Measurements from ENCODE around the gene ATP8B4. TPM values are rescaled to one million over a fixed set of nuclear protein-coding genes. Genes with fewer than 3 reads are reported as not detected.
"Not testable (repeated sequence)": the region's sequence is repeated elsewhere in the genome, so short reads cannot be mapped to it uniquely, and the experiment has no call there.

The ATP8B4 gene
- total RNA-seq, 1 donor from 2014 or later: 45.8 TPM

DNA sequence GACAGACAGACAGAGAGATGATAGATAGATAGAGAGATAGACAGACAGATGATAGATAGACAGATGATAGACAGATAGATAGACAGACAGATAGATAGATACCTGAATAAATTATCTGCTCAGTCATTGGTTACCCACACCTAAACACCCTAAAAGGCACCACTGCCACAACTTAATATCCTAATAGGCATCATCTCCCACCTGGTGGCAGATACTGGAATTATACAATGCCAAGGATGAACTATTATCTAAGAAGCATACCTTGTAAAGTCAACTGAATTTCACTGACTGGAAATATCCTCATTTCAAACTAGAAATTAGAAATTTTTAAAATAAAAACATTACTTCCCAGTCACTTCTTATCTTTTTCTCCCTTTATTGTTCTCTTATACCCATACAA is 19.4 kb upstream of the ATP8B4 start:
- no peak for DNase-seq (ENCODE audit: low spot score)
- Mint-ChIP-seq H3K36me3 (ENCODE audit: low read depth, unreplicated experiment) (no peaks in the 10 kb centered on the region), H3K9me3 (ENCODE audit: unreplicated experiment) (no peaks in the 10 kb centered on the region), H3K27me3 (ENCODE audit: unreplicated experiment) (no peaks in the 10 kb centered on the region), H3K27ac (ENCODE audit: unreplicated experiment) (no peak overlapping the region), H3K4me1 (ENCODE audit: unreplicated experiment) (peaks cover 25% of the 10 kb centered on the region), H3K4me3 (ENCODE audit: unreplicated experiment) (no peak overlapping the region)
- TF ChIP-seq, protein P1, sequence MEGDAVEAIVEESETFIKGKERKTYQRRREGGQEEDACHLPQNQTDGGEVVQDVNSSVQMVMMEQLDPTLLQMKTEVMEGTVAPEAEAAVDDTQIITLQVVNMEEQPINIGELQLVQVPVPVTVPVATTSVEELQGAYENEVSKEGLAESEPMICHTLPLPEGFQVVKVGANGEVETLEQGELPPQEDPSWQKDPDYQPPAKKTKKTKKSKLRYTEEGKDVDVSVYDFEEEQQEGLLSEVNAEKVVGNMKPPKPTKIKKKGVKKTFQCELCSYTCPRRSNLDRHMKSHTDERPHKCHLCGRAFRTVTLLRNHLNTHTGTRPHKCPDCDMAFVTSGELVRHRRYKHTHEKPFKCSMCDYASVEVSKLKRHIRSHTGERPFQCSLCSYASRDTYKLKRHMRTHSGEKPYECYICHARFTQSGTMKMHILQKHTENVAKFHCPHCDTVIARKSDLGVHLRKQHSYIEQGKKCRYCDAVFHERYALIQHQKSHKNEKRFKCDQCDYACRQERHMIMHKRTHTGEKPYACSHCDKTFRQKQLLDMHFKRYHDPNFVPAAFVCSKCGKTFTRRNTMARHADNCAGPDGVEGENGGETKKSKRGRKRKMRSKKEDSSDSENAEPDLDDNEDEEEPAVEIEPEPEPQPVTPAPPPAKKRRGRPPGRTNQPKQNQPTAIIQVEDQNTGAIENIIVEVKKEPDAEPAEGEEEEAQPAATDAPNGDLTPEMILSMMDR (IDR thresholded peaks at IDR 0.05; ENCODE audit: unreplicated experiment): peak; percentile 46

DNA sequence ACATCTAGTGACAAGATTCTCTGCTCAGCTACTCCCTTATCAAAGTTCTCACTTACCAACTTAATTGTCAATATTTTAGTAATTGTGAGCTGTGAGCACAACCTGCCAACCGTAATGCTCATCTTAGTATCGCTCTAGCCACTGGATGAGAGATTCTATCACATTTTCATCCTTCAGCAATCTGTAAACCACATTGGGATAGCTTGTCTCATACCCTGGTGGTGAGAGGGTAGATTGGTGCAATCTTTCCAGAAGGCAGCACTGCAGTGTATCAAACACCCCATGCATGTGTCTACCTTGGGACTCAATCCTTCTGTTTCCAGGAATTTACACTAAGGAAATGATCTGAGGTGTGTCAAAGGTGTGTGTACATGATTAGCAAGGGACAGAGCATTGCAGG is 18.9 kb upstream of the ATP8B4 start:
- no peak for DNase-seq (ENCODE audit: low spot score)
- TF ChIP-seq, protein P1 (IDR thresholded peaks at IDR 0.05; ENCODE audit: unreplicated experiment): no peak
- no peaks in the 10 kb centered on the region for H3K36me3 Mint-ChIP-seq (ENCODE audit: low read depth, unreplicated experiment)

DNA sequence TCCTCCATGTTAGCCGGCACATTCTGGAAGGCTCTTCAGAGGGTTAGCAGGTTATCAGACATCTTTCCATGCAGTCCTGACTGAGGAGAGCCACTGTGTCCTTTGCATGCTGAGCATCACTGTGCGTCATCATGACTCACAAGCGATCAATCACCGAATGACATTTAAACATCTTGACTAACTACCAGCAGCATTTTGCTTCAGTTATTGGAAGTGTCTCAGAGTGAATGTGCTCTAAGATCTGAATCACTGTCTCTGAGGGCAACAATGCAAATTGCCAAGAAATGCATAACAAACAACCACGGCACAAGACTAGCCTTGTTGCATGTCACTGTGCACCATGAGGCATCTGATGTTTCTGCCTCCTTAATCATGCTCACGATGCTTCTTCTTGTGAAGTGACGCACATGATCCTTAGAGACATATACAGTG is 18.3 kb upstream of the ATP8B4 start:
- TF ChIP-seq, protein P1 (IDR thresholded peaks at IDR 0.05; ENCODE audit: unreplicated experiment): no peak
- DNase-seq (ENCODE audit: low spot score): no peak

More for the DNA sequence above, 18.9 kb upstream of the ATP8B4 start:
- Mint-ChIP-seq H3K27me3 (ENCODE audit: unreplicated experiment) (no peaks in the 10 kb centered on the region), H3K4me1 (ENCODE audit: unreplicated experiment) (peaks cover 25% of the 10 kb centered on the region), H3K27ac (ENCODE audit: unreplicated experiment) (no peak overlapping the region), H3K4me3 (ENCODE audit: unreplicated experiment) (no peak overlapping the region), H3K9me3 (ENCODE audit: unreplicated experiment) (no peaks in the 10 kb centered on the region)

DNA sequence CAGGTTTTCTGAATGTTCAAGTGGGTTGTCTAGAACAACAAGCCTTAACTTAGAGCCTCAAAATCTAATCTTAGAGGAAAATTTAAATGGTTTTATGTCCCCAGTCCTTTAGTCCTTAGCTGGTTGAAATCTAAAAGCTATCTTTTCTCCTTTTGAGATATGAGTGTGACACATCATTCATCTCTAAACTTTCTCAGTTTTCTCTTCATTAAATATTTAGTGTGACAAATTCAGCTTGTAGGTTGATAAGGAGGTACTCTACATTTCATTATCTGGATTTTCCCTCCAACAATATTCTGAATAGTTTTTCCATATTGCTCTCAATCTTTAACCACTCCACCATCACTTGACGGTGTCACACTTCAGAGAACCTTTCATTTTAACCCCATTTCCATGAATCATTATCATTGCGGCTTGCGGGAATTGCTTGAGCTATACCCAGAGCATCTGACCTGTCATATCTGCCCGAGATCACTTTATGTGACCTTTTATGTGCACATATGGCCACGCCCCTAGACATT is 16.1 kb upstream of the ATP8B4 start:
- H3K36me3 Mint-ChIP-seq (ENCODE audit: low read depth, unreplicated experiment): no peaks in the 10 kb centered on the region
- H3K27ac Mint-ChIP-seq (ENCODE audit: unreplicated experiment): no peak overlapping the region
- TF ChIP-seq, protein P1 (IDR thresholded peaks at IDR 0.05; ENCODE audit: unreplicated experiment): no peak
- no peaks in the 10 kb centered on the region for H3K27me3 Mint-ChIP-seq (ENCODE audit: unreplicated experiment)
- no peak overlapping the region for H3K4me3 Mint-ChIP-seq (ENCODE audit: unreplicated experiment)
- peaks cover 14% of the 10 kb centered on the region for H3K4me1 Mint-ChIP-seq (ENCODE audit: unreplicated experiment)
- H3K9me3 Mint-ChIP-seq (ENCODE audit: unreplicated experiment): no peaks in the 10 kb centered on the region
- no peak for DNase-seq (ENCODE audit: low spot score)

More for the DNA sequence above, 18.3 kb upstream of the ATP8B4 start:
- Mint-ChIP-seq H3K4me3 (ENCODE audit: unreplicated experiment) (no peak overlapping the region), H3K4me1 (ENCODE audit: unreplicated experiment) (peaks cover 26% of the 10 kb centered on the region), H3K36me3 (ENCODE audit: low read depth, unreplicated experiment) (no peaks in the 10 kb centered on the region), H3K27ac (ENCODE audit: unreplicated experiment) (no peak overlapping the region), H3K9me3 (ENCODE audit: unreplicated experiment) (no peaks in the 10 kb centered on the region), H3K27me3 (ENCODE audit: unreplicated experiment) (no peaks in the 10 kb centered on the region)

DNA sequence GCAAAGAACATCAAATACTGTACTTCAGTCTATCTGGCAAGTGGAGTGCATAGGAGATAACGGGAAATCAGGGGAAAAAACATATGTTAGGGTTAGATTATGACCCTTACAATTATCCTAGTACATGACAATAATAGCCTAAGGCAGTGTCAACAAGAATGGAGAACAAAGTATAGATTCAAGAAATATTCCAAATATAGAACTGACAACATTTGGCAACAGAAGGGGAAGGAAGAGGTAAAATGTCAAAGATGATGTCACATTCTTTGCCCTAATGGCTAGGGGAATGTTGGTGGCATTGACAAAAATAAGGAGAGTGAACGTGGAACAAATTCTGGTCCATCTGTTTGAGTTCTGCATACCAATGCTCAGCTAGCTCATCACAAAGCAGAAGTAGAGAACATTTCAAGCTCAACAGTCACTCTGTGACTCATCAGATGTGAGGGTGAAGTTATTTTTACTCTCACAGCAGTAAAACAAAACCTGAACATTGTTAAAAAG is 15.5 kb upstream of the ATP8B4 start:
- H3K4me3 Mint-ChIP-seq (ENCODE audit: unreplicated experiment): no peak overlapping the region
- H3K27ac Mint-ChIP-seq (ENCODE audit: unreplicated experiment): no peak overlapping the region
- no peak for DNase-seq (ENCODE audit: low spot score)
- TF ChIP-seq, protein P1 (IDR thresholded peaks at IDR 0.05; ENCODE audit: unreplicated experiment): no peak
- H3K9me3 Mint-ChIP-seq (ENCODE audit: unreplicated experiment): no peaks in the 10 kb centered on the region
- no peaks in the 10 kb centered on the region for H3K36me3 Mint-ChIP-seq (ENCODE audit: low read depth, unreplicated experiment)
- H3K4me1 Mint-ChIP-seq (ENCODE audit: unreplicated experiment): peaks cover 11% of the 10 kb centered on the region
- H3K27me3 Mint-ChIP-seq (ENCODE audit: unreplicated experiment): no peaks in the 10 kb centered on the region

DNA sequence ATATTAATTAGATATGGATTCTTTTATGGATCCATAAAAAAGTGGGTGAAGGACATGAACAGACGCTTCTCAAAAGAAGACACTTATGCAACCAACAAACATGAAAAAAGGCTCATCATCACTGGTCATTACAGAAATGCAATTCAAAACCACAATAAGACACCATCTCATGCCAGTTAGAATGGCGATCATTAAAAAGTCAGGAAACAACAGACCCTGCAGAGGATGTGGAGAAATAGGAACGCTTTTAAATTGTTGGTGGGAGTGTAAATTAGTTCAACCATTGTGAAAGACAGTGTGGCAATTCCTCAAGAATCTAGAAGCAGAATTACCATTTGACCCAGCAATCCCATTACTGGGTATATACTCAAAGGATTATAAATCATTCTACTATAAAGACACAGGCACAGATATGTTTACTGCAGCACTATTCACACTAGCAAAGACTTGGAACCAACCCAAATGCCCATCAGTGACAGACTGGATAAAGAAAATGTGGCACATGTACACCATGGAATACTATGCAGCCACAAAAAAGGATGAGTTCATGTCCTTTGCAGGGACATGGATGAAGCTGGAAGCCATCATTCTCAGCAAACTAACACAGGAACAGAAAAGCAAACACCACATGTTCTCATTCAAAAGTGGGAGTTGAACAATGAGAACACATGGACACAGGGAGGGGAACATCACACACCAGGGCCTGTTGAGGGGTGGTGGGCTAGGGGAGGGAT is 13.4 kb upstream of the ATP8B4 start:
- H3K27ac Mint-ChIP-seq (ENCODE audit: unreplicated experiment); H3K9me3 Mint-ChIP-seq (ENCODE audit: unreplicated experiment); H3K4me1 Mint-ChIP-seq (ENCODE audit: unreplicated experiment); H3K27me3 Mint-ChIP-seq (ENCODE audit: unreplicated experiment); H3K36me3 Mint-ChIP-seq (ENCODE audit: low read depth, unreplicated experiment); H3K4me3 Mint-ChIP-seq (ENCODE audit: unreplicated experiment); DNase-seq (ENCODE audit: low spot score): not testable (repeated sequence)
